ENCODE results near the gene CCDC154. TPM values are rescaled to one million over a fixed set of nuclear protein-coding genes. Genes with fewer than 3 reads are reported as not detected.

The CCDC154 gene
- total and polyA plus RNA-seq, 2 donors from 2014 or later, result 1.8 to 2.8 TPM

DNA sequence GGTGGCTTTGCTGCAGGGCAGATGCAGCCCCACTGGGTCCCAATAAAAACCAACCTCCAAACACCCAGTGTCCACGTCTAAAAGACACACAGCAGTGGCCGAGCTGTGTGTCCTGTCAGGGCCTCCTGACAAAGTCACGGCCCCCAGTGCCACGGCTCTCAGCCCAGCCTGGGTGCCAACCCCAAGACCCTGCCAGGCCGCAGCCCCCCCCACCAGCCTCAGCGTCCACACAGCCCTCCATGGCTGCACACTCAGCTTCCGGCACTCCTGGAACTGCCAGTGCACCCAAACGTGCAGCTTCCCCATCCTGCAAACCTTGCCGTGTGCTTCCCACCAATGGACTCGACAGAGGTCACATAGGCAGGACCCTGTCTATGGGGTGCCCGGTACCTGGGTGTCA is 3.6 kb upstream of the CCDC154 start:
- FAIRE-seq, result no peak
- DNase-seq, result no peak
- peaks cover 0 to 5% (median 5%) of the 10 kb centered on the region in 3 donors for H3K36me3 ChIP-seq (ENCODE audit: control insufficient read depth in 2 of 3, insufficient read depth in 3 of 3, low read length in 3 of 3)

DNA sequence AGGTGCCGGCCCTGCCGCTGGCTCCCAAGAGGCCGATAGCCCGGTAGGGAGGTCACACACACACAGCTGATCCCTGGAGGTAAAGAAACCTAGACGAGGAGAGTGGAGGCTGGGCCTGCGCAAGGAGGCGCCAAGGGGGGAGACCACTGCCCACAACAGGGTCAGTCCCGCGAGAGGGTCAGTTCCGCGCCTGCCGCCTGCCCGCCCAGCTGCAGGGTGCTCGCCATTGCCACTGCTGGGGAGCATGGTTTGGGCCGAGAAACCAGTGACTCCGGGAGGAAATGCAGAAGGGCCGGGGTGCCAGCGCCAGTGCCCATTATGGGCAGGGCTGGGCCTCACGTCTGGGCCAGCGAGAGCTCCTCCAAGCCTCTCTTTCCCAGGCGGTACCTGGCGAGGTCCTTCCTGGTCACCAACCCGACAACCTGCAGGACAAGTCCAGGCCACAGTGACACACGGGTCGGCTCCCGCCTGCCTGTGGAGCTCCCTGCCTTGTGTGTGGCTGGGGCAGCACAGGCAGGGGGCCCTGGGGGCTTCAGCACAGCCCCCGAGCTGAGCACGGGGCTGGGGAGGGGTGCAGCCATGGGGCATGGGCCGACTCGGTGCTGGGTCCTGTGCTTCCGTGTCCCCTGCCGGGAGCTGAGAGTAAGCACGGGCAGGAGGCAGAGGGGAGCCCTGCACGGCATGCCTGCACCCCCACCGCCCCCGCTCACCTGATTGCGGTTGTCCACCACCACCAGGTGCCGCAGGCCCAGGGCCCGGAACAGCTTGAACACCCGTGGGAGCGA is 2.1 kb upstream of the CCDC154 start:
- H3K36me3 ChIP-seq (ENCODE audit: control insufficient read depth in 2 of 3, insufficient read depth in 3 of 3, low read length in 3 of 3), result peaks cover 0 to 5% (median 1%) of the 10 kb centered on the region in 3 donors
- H3K9ac ChIP-seq (ENCODE audit: low read length in 3 of 3), result no peak overlapping the region
- TF ChIP-seq, protein P1, sequence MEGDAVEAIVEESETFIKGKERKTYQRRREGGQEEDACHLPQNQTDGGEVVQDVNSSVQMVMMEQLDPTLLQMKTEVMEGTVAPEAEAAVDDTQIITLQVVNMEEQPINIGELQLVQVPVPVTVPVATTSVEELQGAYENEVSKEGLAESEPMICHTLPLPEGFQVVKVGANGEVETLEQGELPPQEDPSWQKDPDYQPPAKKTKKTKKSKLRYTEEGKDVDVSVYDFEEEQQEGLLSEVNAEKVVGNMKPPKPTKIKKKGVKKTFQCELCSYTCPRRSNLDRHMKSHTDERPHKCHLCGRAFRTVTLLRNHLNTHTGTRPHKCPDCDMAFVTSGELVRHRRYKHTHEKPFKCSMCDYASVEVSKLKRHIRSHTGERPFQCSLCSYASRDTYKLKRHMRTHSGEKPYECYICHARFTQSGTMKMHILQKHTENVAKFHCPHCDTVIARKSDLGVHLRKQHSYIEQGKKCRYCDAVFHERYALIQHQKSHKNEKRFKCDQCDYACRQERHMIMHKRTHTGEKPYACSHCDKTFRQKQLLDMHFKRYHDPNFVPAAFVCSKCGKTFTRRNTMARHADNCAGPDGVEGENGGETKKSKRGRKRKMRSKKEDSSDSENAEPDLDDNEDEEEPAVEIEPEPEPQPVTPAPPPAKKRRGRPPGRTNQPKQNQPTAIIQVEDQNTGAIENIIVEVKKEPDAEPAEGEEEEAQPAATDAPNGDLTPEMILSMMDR (IDR thresholded peaks at IDR 0.05; ENCODE audit: borderline replicate concordance, extremely low read depth, insufficient read depth), result no peak
- no peak overlapping the region for H3K27ac ChIP-seq (ENCODE audit: low read depth in 2 of 2, low read length in 2 of 2)
- no peak overlapping the region for H3K4me3 ChIP-seq (ENCODE audit: low read length in 3 of 3)
- intact Hi-C loops (cut with DNase I), result no loop called here
- FAIRE-seq (no peak), DNase-seq (no peak)
- H3K4me1 ChIP-seq (ENCODE audit: control insufficient read depth in 2 of 3, insufficient read depth in 2 of 3, low read depth in 1 of 3, low read length in 3 of 3), result no peaks in the 10 kb centered on the region
- H3K9me3 ChIP-seq (ENCODE audit: control insufficient read depth in 2 of 3, insufficient read depth in 1 of 3, low read length in 3 of 3), result no peaks in the 10 kb centered on the region
- no peaks in the 10 kb centered on the region for H3K27me3 ChIP-seq (ENCODE audit: control insufficient read depth, insufficient read depth, low read length)

More for the DNA sequence above, 3.6 kb upstream of the CCDC154 start:
- Histone ChIP-seq H3K9ac (ENCODE audit: low read length in 3 of 3) (no peak overlapping the region), H3K4me3 (ENCODE audit: low read length in 3 of 3) (no peak overlapping the region), H3K9me3 (ENCODE audit: control insufficient read depth in 2 of 3, insufficient read depth in 1 of 3, low read length in 3 of 3) (no peaks in the 10 kb centered on the region), H3K27me3 (ENCODE audit: control insufficient read depth, insufficient read depth, low read length) (no peaks in the 10 kb centered on the region), H3K27ac (ENCODE audit: low read depth in 2 of 2, low read length in 2 of 2) (no peak overlapping the region), H3K4me1 (ENCODE audit: control insufficient read depth in 2 of 3, insufficient read depth in 2 of 3, low read depth in 1 of 3, low read length in 3 of 3) (no peaks in the 10 kb centered on the region)
- intact Hi-C loops (cut with DNase I), result no loop called here
- TF ChIP-seq, protein P1 (IDR thresholded peaks at IDR 0.05; ENCODE audit: borderline replicate concordance, extremely low read depth, insufficient read depth), result no peak

DNA sequence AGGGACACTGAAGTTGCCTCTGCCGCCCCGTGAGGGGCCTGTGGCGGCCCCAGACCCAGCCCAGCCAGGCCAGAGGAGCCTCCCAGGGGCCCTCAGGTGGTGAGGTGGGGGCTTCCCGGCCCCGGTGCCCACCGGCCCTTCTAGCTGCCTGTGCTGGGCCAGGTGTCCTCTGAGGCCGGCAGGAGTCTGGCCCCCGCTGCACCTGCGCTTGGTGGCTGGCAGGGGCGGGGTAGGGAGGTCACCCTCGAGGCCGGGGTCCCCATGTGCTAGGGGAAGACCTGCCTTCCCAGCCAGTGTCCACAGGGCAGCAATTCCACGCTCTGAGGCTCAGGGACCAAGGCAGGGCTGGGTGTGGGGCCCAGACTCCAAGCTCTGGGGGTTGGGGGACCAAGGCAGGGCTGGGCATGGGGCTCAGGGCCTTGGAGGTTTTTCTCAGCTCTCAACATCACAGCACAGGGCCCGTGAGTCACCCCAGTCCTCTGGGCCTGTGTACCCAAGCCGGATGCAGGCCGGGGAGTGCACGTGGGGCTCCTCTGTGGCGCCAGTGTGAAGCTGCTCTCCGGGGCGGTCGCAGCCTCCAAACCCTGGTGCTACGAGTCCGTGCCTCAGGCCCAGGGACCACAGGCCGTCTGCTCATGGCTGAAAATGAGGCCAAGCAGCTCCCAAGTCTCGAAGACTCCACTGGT is 1.3 kb upstream of the CCDC154 start:
- DNase-seq (no peak), FAIRE-seq (no peak)
- TF ChIP-seq, protein P1 (IDR thresholded peaks at IDR 0.05; ENCODE audit: borderline replicate concordance, extremely low read depth, insufficient read depth), result no peak
- Histone ChIP-seq H3K4me3 (ENCODE audit: low read length in 3 of 3) (no peak overlapping the region), H3K36me3 (ENCODE audit: control insufficient read depth in 2 of 3, insufficient read depth in 3 of 3, low read length in 3 of 3) (peaks cover 0 to 5% (median 0%) of the 10 kb centered on the region in 3 donors), H3K27me3 (ENCODE audit: control insufficient read depth, insufficient read depth, low read length) (no peaks in the 10 kb centered on the region), H3K9me3 (ENCODE audit: control insufficient read depth in 2 of 3, insufficient read depth in 1 of 3, low read length in 3 of 3) (no peaks in the 10 kb centered on the region), H3K27ac (ENCODE audit: low read depth in 2 of 2, low read length in 2 of 2) (no peak overlapping the region), H3K9ac (ENCODE audit: low read length in 3 of 3) (no peak overlapping the region), H3K4me1 (ENCODE audit: control insufficient read depth in 2 of 3, insufficient read depth in 2 of 3, low read depth in 1 of 3, low read length in 3 of 3) (no peaks in the 10 kb centered on the region)
- intact Hi-C loops (cut with DNase I), result no loop called here

All from kidney (tissue), 14 donors.